Activated CD4-positive, alpha-beta T cell treated with anti-CD3 and anti-CD28 coated beads for 24 hours (primary cell): Measurements from ENCODE around the gene PDE6B.
"Not testable (repeated sequence)": the region's sequence is repeated elsewhere in the genome, so short reads cannot be mapped to it uniquely, and the experiment has no call there.

ENCODE experiments used
- DNase-seq, 2 donors: peaks; one replicate each; pipeline ENCODE4 v3.0.0-alpha.2; 2020; ENCODE audit warnings: low read depth in 2 of 2

PDE6B gene

GRCh38 chr4:635851-636627 is 10.7 kb downstream of the PDE6B start:
- DNase-seq, result no peak

- no peak for DNase-seq
Observed at GRCh38 chr4:636628-637159, 11.3 kb downstream of the PDE6B start.

GRCh38 chr4:637536-638280 is 12.3 kb downstream of the PDE6B start:
- no peak for DNase-seq

- DNase-seq, result not testable (repeated sequence)
Observed at GRCh38 chr4:642366-642765, 17.0 kb downstream of the PDE6B start.

DNA sequence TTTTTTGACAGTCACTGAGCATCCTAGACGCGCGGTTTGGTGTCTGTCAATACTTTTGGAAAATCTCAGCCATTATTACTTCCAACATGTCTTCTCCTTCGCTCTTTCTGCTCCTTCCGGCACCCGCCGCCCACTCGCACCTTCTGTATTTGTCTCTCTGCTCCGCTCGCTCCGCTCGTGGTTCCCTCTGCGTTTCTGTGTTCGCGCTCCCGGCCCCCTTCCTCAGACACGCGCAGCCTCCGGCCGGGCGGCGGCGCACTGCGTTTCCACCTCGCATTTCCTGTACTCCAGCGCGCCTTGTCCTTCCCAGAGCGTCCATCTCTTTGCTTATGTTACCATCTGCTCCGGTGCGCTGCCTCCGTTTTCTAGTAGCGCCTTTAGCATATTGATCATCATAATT is 21.1 kb downstream of the PDE6B start:
- peak in 1 of 2 donors; percentile 23 for DNase-seq

DNA sequence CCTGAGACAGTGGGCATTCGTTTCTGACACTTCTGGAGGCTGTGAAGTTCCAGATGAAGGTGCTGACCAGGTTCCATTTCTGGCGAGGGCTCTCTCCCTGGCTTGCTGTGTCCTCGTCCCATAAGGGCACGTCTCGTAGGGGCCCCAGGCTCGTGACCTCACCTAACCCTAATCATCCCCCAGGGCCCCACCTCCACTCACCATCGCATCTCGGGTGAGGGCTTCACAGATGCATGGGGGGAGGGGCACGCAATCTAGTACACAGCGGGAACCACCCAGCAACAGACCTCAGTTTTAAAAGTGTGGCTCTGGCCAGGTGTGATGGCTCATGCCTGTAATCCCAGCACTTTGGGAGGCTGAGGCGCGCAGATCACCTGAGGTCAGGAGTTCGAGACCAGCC is 22.1 kb downstream of the PDE6B start:
- DNase-seq, result no peak

GRCh38 chr4:648579-649292 is 23.4 kb downstream of the PDE6B start:
- no peak for DNase-seq

GRCh38 chr4:649293-649625 is 23.9 kb downstream of the PDE6B start:
- DNase-seq, result no peak

GRCh38 chr4:649751-650310 is 24.5 kb downstream of the PDE6B start:
- no peak for DNase-seq

DNA sequence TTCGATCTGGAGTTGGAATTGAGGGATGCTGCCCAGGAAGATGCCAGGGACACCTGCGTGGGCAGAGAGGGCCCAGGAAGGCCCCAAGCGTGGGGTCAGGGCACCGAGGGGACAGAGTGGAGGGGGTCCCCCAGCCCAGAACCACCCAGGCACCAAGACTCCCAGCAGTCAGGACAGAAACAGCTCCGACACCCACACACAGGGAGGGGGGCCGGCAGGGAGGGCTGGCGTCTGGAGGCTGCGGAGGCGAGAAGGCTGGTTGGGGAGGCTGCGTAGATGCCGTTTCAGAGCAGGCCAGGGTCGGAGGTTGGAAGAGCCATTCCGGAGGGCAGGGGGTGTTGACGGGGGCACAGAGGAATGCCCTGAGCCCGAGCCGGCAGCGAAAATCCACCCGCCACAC is 25.1 kb downstream of the PDE6B start:
- DNase-seq, result no peak

DNA sequence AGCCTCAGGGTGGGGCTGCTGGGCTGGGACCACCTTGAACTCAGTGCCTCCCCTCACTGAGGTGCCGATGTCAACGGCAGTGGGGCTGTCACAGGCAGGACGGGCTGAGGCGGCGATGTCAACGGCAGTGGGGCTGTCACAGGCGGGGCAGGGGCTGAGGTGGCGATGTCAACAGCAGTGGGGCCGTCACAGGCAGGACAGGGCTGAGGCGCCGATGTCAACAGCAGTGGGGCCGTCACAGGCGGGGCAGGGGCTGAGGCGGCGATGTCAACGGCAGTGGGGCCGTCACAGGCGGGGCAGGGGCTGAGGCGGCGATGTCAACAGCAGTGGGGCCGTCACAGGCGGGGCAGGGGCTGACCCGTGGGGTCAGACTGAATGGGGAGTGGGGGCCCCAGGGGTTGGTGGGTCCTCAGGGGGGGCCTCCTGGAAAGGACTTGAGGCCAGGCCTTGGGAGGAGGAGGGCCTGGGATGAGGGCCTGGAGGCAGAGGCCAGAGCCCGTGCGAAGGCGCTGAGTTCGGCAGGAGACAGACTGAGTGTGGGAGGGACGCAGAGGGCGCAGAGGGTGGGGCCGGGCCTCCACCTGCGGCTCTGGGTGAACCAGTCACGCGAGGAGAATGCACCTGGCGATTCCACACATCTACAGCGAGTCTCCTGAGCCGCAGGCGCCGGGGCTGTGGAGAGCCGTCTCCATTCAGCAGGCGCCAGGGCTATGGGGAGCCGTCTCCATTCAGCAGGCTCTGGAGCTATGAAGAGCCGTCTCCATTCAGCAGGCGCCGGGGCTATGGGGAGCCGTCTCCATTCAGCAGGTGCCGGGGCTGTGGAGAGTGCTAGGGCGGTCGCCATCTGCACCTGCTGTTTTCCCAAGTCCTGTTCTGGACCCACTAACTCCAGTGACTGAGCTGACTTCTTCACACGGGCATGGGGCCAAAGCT is 25.8 kb downstream of the PDE6B start:
- DNase-seq, result no peak

GRCh38 chr4:651884-652642 is 26.7 kb downstream of the PDE6B start:
- DNase-seq, result no peak

GRCh38 chr4:653080-653821 is 27.9 kb downstream of the PDE6B start:
- DNase-seq, result no peak

GRCh38 chr4:653831-654502 is 28.6 kb downstream of the PDE6B start:
- no peak for DNase-seq

DNA sequence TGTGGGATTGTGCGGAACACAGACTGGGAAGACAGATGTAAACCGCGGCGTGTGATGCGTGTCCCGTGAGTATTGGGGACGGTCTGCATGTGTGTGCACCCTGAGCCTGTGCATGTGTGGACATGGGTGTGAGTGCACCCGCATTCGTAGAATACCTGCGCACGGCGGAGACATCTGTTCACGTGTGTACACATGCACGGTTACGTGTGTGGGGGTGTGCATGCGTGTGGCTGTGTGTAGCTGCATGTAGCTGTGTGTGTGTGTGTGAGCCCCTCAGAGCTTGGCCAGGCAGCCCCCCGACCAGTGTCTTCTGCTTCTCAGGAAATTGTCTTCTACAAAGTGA is 29.1 kb downstream of the PDE6B start:
- DNase-seq, result no peak

DNA sequence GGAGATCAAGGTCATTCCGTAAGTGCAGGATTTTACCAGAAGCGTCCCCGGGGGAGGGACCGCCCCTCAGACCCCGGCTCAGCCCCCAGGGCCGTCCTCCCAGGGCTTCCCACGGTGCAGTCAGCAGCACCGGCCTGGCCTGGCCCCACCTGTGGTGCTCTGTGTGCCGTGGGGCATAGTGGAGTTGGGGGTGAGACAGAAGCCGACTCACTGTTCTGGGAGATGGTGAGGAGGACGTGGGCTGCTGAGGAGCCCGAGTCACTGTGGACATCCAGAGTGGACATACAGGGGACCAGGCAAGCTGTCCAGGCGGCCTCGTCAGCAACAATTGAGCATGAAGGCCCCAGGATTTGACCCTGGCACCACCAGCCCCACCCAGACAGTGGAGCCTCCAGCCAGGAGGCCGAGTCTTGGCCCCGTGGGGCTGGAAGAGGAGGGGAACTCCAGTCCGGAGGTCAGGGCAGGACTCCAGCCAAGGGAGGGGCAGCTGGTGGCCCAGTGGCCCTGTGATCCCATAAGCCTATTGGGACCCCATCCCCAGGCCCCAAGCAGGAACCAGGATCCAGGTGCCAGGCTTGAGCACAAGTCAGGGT is 29.6 kb downstream of the PDE6B start:
- no peak for DNase-seq

- no peak for DNase-seq
Observed at GRCh38 chr4:655464-656151, 30.2 kb downstream of the PDE6B start.
